Measurements from ENCODE around the gene ADGRL3. TPM values are rescaled to one million over a fixed set of nuclear protein-coding genes. Genes with fewer than 3 reads are reported as not detected.
"Not testable (repeated sequence)": the region's sequence is repeated elsewhere in the genome, so short reads cannot be mapped to it uniquely, and the experiment has no call there.

ADGRL3 gene
- total RNA-seq, 4 donors from 2014 or later, result 0.67 to 4.6 (median 1.6) TPM

DNA sequence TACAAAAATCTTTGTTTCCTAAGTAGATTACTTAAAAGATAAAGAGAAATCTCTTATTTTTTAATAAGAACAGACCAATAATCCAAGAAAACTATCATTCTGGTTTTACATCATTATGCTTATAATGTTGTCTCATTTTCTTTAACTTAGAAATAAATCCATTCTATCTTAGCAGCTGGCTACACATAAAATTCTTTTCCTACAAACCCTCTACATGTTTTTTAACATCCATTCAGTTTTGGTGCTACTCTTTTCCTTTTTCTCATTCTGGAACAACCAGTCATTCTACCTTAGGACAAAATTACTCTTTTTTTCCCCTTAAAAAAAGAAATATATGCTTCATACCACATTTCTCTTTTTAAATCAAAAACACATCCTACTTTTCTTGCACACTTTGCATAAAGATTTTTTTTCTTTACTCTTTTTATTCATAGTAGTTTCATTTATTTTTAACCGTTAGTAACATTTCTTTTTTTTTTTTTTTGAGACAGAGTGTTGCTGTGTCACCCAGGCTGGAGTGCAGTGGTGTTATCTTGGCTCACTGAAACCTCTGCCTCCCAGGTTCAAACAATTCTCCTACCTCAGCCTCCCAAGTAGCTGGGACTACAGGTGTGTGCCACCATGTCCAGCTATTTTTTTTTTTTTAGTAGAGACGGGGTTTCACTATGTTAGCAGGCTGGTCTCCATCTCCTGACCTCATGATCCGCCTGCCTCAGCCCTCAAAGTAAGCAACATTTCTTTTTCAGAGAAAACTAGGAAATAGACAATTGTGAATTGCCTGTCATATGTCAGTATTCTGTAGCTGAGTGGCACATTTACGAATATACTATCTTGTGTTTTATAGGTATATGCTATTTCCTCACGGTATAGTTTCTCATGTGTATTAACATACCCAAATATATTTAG is 562.8 kb downstream of the ADGRL3 start:
- 83 to 96% methylated on average over 5 of the region's 5 CpGs for WGBS, 2 donors
- Histone ChIP-seq H3K36me3 (no peaks in the 10 kb centered on the region), H3K9me3 (no peaks in the 10 kb centered on the region), H3K4me3 (replicated peaks in 1 of 3) (no peak overlapping the region), H3K27ac (no peak overlapping the region), H3K27me3 (no peaks in the 10 kb centered on the region), H3K4me1 (no peaks in the 10 kb centered on the region)
- intact Hi-C loops (cut with DNase I), result no loop called here
- no peak for DNase-seq
- TF ChIP-seq, protein P1, sequence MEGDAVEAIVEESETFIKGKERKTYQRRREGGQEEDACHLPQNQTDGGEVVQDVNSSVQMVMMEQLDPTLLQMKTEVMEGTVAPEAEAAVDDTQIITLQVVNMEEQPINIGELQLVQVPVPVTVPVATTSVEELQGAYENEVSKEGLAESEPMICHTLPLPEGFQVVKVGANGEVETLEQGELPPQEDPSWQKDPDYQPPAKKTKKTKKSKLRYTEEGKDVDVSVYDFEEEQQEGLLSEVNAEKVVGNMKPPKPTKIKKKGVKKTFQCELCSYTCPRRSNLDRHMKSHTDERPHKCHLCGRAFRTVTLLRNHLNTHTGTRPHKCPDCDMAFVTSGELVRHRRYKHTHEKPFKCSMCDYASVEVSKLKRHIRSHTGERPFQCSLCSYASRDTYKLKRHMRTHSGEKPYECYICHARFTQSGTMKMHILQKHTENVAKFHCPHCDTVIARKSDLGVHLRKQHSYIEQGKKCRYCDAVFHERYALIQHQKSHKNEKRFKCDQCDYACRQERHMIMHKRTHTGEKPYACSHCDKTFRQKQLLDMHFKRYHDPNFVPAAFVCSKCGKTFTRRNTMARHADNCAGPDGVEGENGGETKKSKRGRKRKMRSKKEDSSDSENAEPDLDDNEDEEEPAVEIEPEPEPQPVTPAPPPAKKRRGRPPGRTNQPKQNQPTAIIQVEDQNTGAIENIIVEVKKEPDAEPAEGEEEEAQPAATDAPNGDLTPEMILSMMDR (IDR thresholded peaks at IDR 0.05), result no peak
- no peak for TF ChIP-seq POLR2A (IDR thresholded peaks at IDR 0.05)

DNA sequence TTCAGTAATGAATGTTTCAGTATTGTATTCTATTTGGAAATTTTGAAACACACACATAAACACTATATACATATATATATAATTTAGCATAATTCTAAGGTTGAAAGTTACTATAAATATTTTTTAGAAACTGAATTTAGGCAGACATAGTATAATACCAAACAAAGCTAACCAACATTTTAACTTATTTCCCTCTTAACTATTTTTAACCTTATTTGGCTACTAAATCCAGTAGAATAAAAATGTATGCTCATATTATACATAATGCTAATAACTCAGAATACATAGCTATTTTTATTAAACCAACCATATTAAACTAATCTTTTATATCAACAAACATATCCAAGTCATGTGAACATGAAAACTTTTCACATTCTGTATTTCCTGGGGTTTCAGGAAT is 563.6 kb downstream of the ADGRL3 start:
- intact Hi-C loops (cut with DNase I), result no loop called here
- H3K36me3 ChIP-seq, result no peaks in the 10 kb centered on the region
- no peak for DNase-seq
- no peak overlapping the region for H3K27ac ChIP-seq
- TF ChIP-seq, protein P1 (IDR thresholded peaks at IDR 0.05), result no peak
- no peak for TF ChIP-seq POLR2A (IDR thresholded peaks at IDR 0.05)
- no peaks in the 10 kb centered on the region for H3K27me3 ChIP-seq
- H3K9me3 ChIP-seq, result no peaks in the 10 kb centered on the region
- H3K4me3 ChIP-seq (replicated peaks in 1 of 3), result no peak overlapping the region
- no peaks in the 10 kb centered on the region for H3K4me1 ChIP-seq

DNA sequence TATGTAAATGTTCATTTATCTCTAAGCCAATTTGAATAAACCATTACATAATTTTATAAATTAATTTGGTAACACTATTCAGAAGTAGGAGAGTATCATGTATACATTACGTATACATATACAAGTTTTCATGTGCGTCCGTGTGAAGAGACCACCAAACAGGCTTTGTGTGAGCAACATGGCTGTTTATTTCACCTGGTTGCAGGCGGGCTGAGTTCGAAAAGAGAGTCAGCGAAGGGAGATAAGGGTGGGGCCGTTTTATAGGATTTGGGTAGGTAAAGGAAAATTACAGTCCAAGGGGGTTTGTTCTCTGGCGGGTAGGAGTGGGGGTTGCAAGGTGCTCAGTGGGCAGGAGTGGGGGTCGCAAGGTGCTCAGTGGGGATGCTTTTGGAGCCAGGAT is 564.0 kb downstream of the ADGRL3 start:
- H3K4me3 ChIP-seq (replicated peaks in 1 of 3); H3K4me1 ChIP-seq; H3K36me3 ChIP-seq; H3K27ac ChIP-seq; H3K9me3 ChIP-seq; DNase-seq; H3K27me3 ChIP-seq; intact Hi-C loops (cut with DNase I): not testable (repeated sequence)
- WGBS, 2 donors, result 89 to 96% methylated on average over 9 of the region's 9 CpGs

DNA sequence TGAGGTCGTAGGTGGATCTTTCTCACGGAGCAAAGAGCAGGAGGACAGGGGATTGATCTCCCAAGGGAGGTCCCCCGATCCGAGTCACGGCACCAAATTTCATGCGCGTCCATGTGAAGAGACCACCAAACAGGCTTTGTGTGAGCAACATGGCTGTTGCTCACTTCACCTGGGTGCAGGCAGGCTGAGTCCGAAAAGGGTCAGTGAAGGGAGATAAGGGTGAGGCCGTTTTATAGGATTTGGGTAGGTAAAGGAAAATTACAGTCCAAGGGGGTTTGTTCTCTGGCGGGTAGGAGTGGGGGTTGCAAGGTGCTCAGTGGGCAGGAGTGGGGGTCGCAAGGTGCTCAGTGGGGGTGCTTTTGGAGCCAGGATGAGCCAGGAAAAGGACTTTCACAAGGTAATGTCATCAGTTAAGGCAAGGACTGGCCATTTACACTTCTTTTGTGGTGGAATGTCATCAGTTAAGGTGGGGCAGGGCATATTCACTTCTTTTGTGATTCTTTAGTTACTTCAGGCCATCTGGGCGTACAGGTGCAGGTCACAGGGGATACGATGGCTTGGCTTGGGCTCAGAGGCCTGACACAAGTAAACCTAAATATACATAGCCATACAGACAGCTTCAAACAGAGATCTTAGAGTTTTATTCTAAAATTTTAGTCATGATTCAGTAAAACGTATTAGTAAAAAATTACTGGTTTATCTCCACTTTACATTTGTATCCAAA is 569.5 kb downstream of the ADGRL3 start:
- intact Hi-C loops (cut with DNase I); H3K27me3 ChIP-seq; H3K4me3 ChIP-seq (replicated peaks in 1 of 3); H3K27ac ChIP-seq; DNase-seq; H3K4me1 ChIP-seq; H3K9me3 ChIP-seq; H3K36me3 ChIP-seq: not testable (repeated sequence)
- WGBS, 2 donors, result 91 to 94% methylated on average over 14 of the region's 14 CpGs

DNA sequence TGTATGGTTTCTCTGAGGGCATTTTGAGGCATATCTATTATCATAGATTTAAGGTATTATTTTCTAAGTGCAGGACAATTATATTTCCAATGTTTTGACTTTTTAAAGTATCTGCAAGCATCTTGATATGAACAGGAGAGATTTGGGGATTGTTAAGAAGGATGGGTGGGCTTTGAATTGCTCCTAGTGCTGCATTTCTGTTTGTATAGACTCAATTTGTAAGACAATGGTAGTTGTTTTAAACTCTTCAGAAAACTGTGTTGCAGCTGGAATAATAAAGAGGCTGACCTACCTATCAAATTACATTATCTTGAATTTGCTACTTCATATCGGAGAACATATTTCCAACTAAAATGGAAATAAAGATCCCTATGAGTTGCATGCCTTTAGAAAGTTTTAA is 570.3 kb downstream of the ADGRL3 start:
- Histone ChIP-seq H3K36me3 (no peaks in the 10 kb centered on the region), H3K4me1 (no peaks in the 10 kb centered on the region), H3K9me3 (no peaks in the 10 kb centered on the region), H3K4me3 (replicated peaks in 1 of 3) (no peak overlapping the region), H3K27me3 (no peaks in the 10 kb centered on the region), H3K27ac (no peak overlapping the region)
- WGBS, 2 donors, result 85 to 98% methylated on average over 1 of the region's 1 CpG
- TF ChIP-seq POLR2A (IDR thresholded peaks at IDR 0.05), result no peak
- TF ChIP-seq, protein P1 (IDR thresholded peaks at IDR 0.05), result no peak
- no peak for DNase-seq
- intact Hi-C loops (cut with DNase I), result no loop called here

DNA sequence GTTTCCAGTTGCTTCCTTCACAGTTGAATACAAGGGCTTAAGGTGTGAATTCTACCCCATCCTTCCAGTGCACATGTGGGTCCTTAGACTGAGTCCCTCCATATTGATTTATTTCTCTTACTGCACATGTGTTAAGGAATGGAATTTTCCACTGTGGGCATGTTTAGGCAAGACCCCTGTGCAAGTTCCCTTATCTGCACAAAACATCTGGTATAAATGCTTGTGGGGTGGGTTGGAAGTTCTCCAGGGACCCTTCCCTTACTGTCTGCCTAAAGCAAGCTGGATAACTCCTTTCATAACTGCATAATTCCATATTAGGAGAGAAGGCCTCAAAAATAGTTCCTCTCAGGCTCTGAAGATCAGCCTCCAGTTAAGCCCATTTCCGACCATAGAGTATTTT is 570.9 kb downstream of the ADGRL3 start:
- Histone ChIP-seq H3K4me1 (no peaks in the 10 kb centered on the region), H3K36me3 (no peaks in the 10 kb centered on the region), H3K9me3 (no peaks in the 10 kb centered on the region), H3K4me3 (replicated peaks in 1 of 3) (no peak overlapping the region), H3K27ac (no peak overlapping the region), H3K27me3 (no peaks in the 10 kb centered on the region)
- TF ChIP-seq, protein P1 (IDR thresholded peaks at IDR 0.05), result no peak
- TF ChIP-seq POLR2A (IDR thresholded peaks at IDR 0.05), result no peak
- DNase-seq, result no peak
- WGBS, 2 donors, result 92 to 100% methylated on average over 1 of the region's 1 CpG
- intact Hi-C loops (cut with DNase I), result no loop called here

All from thyroid gland (tissue), 4 donors.